Breast epithelium (tissue), 4 donors: ENCODE results near the gene GAPDHS. TPM values are rescaled to one million over a fixed set of nuclear protein-coding genes. Genes with fewer than 3 reads are reported as not detected.

Experiments
- DNase-seq, 2 donors: peaks; one replicate each; pipeline ENCODE4 v3.0.0-alpha.2; 2019; ENCODE audit warnings: low spot score in 2 of 2
- H3K27ac ChIP-seq, 2 donors: fragments of 200-600 bp; sonication (generic) in 1 of 2; one replicate each; pipeline ENCODE4 v1.5.1; 2016 to 2019; ENCODE audit warnings: mild to moderate bottlenecking in 1 of 2
- H3K27me3 ChIP-seq, 2 donors: fragments of 200-600 bp; sonication (generic) in 1 of 2; one replicate each; pipeline versions ENCODE4 v1.5.1 to v1.6.0; 2017 to 2019; ENCODE audit warnings: control low read depth in 1 of 2, mild to moderate bottlenecking in 1 of 2
- H3K36me3 ChIP-seq: fragments of 200-600 bp; one replicate; pipeline ENCODE4 v1.5.1; 2019
- H3K4me1 ChIP-seq, 2 donors: fragments of 200-600 bp; sonication (generic); one replicate each; pipeline ENCODE4 v1.5.1; 2016 to 2019; ENCODE audit warnings: control low read depth in 1 of 2
- H3K4me3 ChIP-seq, 3 donors: fragments of 200-600 bp; sonication (generic); 1 replicate in 2 of 3; 2 replicates in 1 of 3; pipeline ENCODE4 v1.5.1; 2016 to 2019; ENCODE audit warnings: mild to moderate bottlenecking in 3 of 3, moderate library complexity in 2 of 3
- H3K9me3 ChIP-seq, 2 donors: fragments of 200-600 bp; sonication (generic) in 1 of 2; one replicate each; pipeline ENCODE4 v1.5.1; 2016 to 2019; ENCODE audit warnings: control low read depth in 1 of 2
- CTCF ChIP-seq, 3 donors: fragments of 450-650 bp; IDR thresholded peaks; one replicate each; pipeline ENCODE4 v1.5.1; 2016 to 2017; ENCODE audit warnings: antibody characterized with exemption in 3 of 3, mild to moderate bottlenecking in 3 of 3, moderate library complexity in 3 of 3
- POLR2A ChIP-seq: fragments of 450-650 bp; IDR thresholded peaks from one replicate; pipeline ENCODE4 v1.6.1; 2016; ENCODE audit warnings: antibody characterized with exemption, mild to moderate bottlenecking, moderate library complexity
- POLR2AphosphoS5 ChIP-seq, 3 donors: sonication (generic); formaldehyde crosslinking; IDR thresholded peaks; one replicate each; pipeline ENCODE4 v1.6.1; 2017; ENCODE audit warnings: antibody characterized with exemption in 3 of 3
- intact Hi-C: fragments of 100-400 bp; cut with DNase I; formaldehyde crosslinking; loops from one replicate; pipeline ENCODE4 v1.15.1; 2023; ENCODE audit warnings: low total_unique reads
- total RNA-seq, 3 donors: library from RNA; depleted of rRNA; stranded (reverse); fragments of >200 nt; gene quantifications; one replicate each; pipeline ENCODE4 v1.1.0, GENCODE V29; 2016

The GAPDHS gene
- total RNA-seq, 3 donors from 2014 or later: not detected

GRCh38 chr19:35545001-35545854, 12.0 kb downstream of the GAPDHS start, which contains the start of gene TMEM147:
Gene TMEM147, plus strand, starts transcription at chr19:35545626. Its CDS starts 114 bp downstream, at chr19:35545740.
- peak within 1 kb of the TSS; percentile 84 to 89 for H3K27ac ChIP-seq

GRCh38 chr19:35545855-35546381, 12.7 kb downstream of the GAPDHS start:
- intact Hi-C loops: no loop called here
- Histone ChIP-seq H3K27ac (peak overlapping the region; percentile 84 to 89), H3K36me3 (no peaks in the 10 kb centered on the region)

More at GRCh38 chr19:35545001-35545854, 12.0 kb downstream of the GAPDHS start, which contains the start of gene TMEM147:
- peak; percentile 87 to 88 for DNase-seq
- Histone ChIP-seq H3K4me3 (peak within 1 kb of the TSS; percentile 87 to 97 (median 89)), H3K4me1 (peaks cover 0 to 3% of the 10 kb centered on the region in 2 donors), H3K27me3 (no peaks in the 10 kb centered on the region), H3K36me3 (no peaks in the 10 kb centered on the region), H3K9me3 (no peaks in the 10 kb centered on the region)
- TF ChIP-seq POLR2AphosphoS5 (IDR thresholded peaks at IDR 0.05) (peak in 2 of 3 donors; percentile 44 to 65), CTCF (IDR thresholded peaks at IDR 0.05) (no peak), POLR2A (no peak)
- intact Hi-C loops: no loop called here

GRCh38 chr19:35546532-35546931, 13.3 kb downstream of the GAPDHS start:
- DNase-seq: no peak
- Histone ChIP-seq H3K4me1 (peaks cover 0 to 3% of the 10 kb centered on the region in 2 donors), H3K36me3 (no peaks in the 10 kb centered on the region), H3K9me3 (no peaks in the 10 kb centered on the region), H3K27me3 (no peaks in the 10 kb centered on the region), H3K27ac (no peak overlapping the region), H3K4me3 (peak overlapping the region; percentile 87 to 97 (median 89))
- intact Hi-C loops: no loop called here
- no peak for TF ChIP-seq POLR2AphosphoS5 (IDR thresholded peaks at IDR 0.05)
- TF ChIP-seq POLR2A: no peak
- no peak for TF ChIP-seq CTCF (IDR thresholded peaks at IDR 0.05)

More at GRCh38 chr19:35545855-35546381, 12.7 kb downstream of the GAPDHS start:
- peak in 1 of 2 donors; percentile 29 for DNase-seq
- peaks cover 0 to 3% of the 10 kb centered on the region in 2 donors for H3K4me1 ChIP-seq
- TF ChIP-seq CTCF (IDR thresholded peaks at IDR 0.05) (no peak), POLR2AphosphoS5 (IDR thresholded peaks at IDR 0.05) (no peak), POLR2A (no peak)
- H3K4me3 ChIP-seq: peak overlapping the region; percentile 87 to 97 (median 89)
- H3K9me3 ChIP-seq: no peaks in the 10 kb centered on the region
- no peaks in the 10 kb centered on the region for H3K27me3 ChIP-seq

- DNase-seq: no peak
- intact Hi-C loops: no loop called here
- TF ChIP-seq CTCF (IDR thresholded peaks at IDR 0.05): peak in 2 of 3 donors; percentile 69 to 71
- no peak for TF ChIP-seq POLR2AphosphoS5 (IDR thresholded peaks at IDR 0.05)
Measured at GRCh38 chr19:35549174-35549788, 16.0 kb downstream of the GAPDHS start.

More at GRCh38 chr19:35549174-35549788, 16.0 kb downstream of the GAPDHS start:
- peaks cover 0 to 3% of the 10 kb centered on the region in 2 donors for H3K4me1 ChIP-seq
- H3K27ac ChIP-seq: no peak overlapping the region
- H3K27me3 ChIP-seq: no peaks in the 10 kb centered on the region
- H3K4me3 ChIP-seq: no peak overlapping the region
- no peaks in the 10 kb centered on the region for H3K9me3 ChIP-seq
- no peaks in the 10 kb centered on the region for H3K36me3 ChIP-seq
